Neural progenitor cell (in vitro differentiated cells): Measurements from ENCODE around the gene PPP6R3. TPM values are rescaled to one million over a fixed set of nuclear protein-coding genes. Genes with fewer than 3 reads are reported as not detected.

Source experiments
- DNase-seq: peaks from one replicate; pipeline ENCODE4 v3.0.0-alpha.2; 2016; ENCODE audit warnings: low spot score
- H2AFZ ChIP-seq: fragments of 200-600 bp; sonication (generic); replicated peaks from 2 replicates; pipeline ENCODE4 v1.6.1; 2016; ENCODE audit warnings: antibody characterized with exemption
- H3F3A ChIP-seq: fragments of 200-600 bp; sonication (generic); 2 replicates; pipeline ENCODE4 v1.6.1; 2016; ENCODE audit warnings: antibody characterized with exemption, low read depth
- H3K27ac ChIP-seq: fragments of 200-600 bp; sonication (generic); 2 replicates; pipeline ENCODE4 v1.5.1; 2016; ENCODE audit warnings: mild to moderate bottlenecking
- H3K27me3 ChIP-seq: fragments of 200-600 bp; sonication (generic); 2 replicates; pipeline ENCODE4 v1.6.1; 2016; ENCODE audit warnings: mild to moderate bottlenecking, moderate library complexity
- H3K36me3 ChIP-seq: fragments of 200-600 bp; sonication (generic); 2 replicates; pipeline ENCODE4 v1.5.1; 2016
- H3K4me1 ChIP-seq: fragments of 200-600 bp; sonication (generic); 2 replicates; pipeline ENCODE4 v1.6.1; 2016; ENCODE audit warnings: mixed run types
- H3K4me2 ChIP-seq: fragments of 200-600 bp; sonication (generic); 2 replicates; pipeline ENCODE4 v1.6.1; 2016
- H3K4me3 ChIP-seq: fragments of 200-600 bp; sonication (generic); 2 replicates; pipeline ENCODE4 v1.5.1; 2016
- H3K79me2 ChIP-seq: fragments of 200-600 bp; sonication (generic); 2 replicates; pipeline ENCODE4 v1.6.1; 2016; ENCODE audit warnings: low read depth
- H3K9ac ChIP-seq: fragments of 200-600 bp; sonication (generic); 2 replicates; pipeline ENCODE4 v1.6.1; 2016
- H3K9me3 ChIP-seq: fragments of 200-600 bp; sonication (generic); 2 replicates; pipeline ENCODE4 v1.5.1; 2016; ENCODE audit warnings: low read depth
- H4K20me1 ChIP-seq: fragments of 200-600 bp; sonication (generic); 2 replicates; pipeline ENCODE4 v1.6.1; 2016; ENCODE audit warnings: low read depth
- H3K27ac Mint-ChIP-seq: 3 replicates; pipeline ENCODE4 v1.8.0; 2021; ENCODE audit warnings: mixed read lengths
- H3K27me3 Mint-ChIP-seq: 2 replicates; pipeline ENCODE4 v1.8.0; 2022; ENCODE audit warnings: low read depth, mild to moderate bottlenecking, inconsistent platforms, moderate library complexity, mixed read lengths; ENCODE audit not compliant: insufficient read depth
- H3K36me3 Mint-ChIP-seq: 3 replicates; pipeline ENCODE4 v1.8.0; 2021; ENCODE audit warnings: mixed read lengths
- H3K4me1 Mint-ChIP-seq: 3 replicates; pipeline ENCODE4 v1.8.0; 2021; ENCODE audit warnings: mixed read lengths
- H3K4me3 Mint-ChIP-seq: 3 replicates; pipeline ENCODE4 v1.8.0; 2021; ENCODE audit warnings: mild to moderate bottlenecking, moderate library complexity, mixed read lengths
- H3K9me3 Mint-ChIP-seq: 3 replicates; pipeline ENCODE4 v1.8.0; 2020; ENCODE audit warnings: mixed read lengths
- EZH2 ChIP-seq: fragments of 200-600 bp; sonication (generic); IDR thresholded peaks from 2 replicates; pipeline ENCODE4 v1.6.1; 2017; ENCODE audit warnings: antibody characterized with exemption, mild to moderate bottlenecking, moderate library complexity
- EZH2phosphoT487 ChIP-seq: fragments of 200-600 bp; sonication (generic); IDR thresholded peaks from 2 replicates; pipeline ENCODE4 v1.6.1; 2017; ENCODE audit warnings: antibody characterized with exemption
- total RNA-seq: library from RNA; depleted of rRNA; stranded (reverse); fragments of >200 nt; gene quantifications from 2 replicates; pipeline ENCODE4 v1.2.3, GENCODE V29; 2015; ENCODE audit warnings: low replicate concordance
- TF ChIP-seq, protein P1 (sequence below): fragments of 200-600 bp; sonication (generic); IDR thresholded peaks from 2 replicates; pipeline ENCODE4 v1.5.1; 2017; ENCODE audit warnings: antibody characterized with exemption, mild to moderate bottlenecking

Gene PPP6R3
- total RNA-seq, 1 donor from 2014 or later = 197 TPM

DNA sequence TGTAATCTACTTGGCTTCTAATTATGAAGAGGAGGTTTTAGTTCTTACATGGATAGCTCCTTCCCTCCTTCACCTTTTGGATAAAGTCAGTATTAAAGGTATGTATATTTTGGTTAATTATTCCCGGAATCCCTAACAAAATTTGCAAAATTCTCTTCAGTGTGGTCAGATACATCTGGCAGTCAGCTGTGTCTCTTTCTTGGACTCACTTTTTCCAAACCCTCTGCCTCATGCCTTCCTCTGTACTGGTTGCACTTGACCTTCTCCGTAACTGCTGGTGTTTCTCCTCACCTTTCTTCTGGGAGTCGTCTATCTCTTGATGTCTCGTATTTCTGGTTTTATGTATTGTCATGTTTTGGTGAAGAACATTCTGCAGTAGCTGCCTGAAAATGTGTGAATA is 62.5 kb downstream of the PPP6R3 start:
- Mint-ChIP-seq H3K4me3 (no peak overlapping the region), H3K27ac (no peak overlapping the region), H3K9me3 (no peaks in the 10 kb centered on the region), H3K36me3 (peaks cover 41% of the 10 kb centered on the region), H3K27me3 (peaks cover 2% of the 10 kb centered on the region), H3K4me1 (no peaks in the 10 kb centered on the region)
- no peak overlapping the region for H2AFZ ChIP-seq
- H3F3A ChIP-seq = peaks cover 5% of the 10 kb centered on the region
- no peak overlapping the region for H3K4me3 ChIP-seq
- H3K27me3 ChIP-seq = no peaks in the 10 kb centered on the region
- H4K20me1 ChIP-seq = peaks cover 92% of the 10 kb centered on the region
- H3K9ac ChIP-seq = no peak overlapping the region
- H3K4me1 ChIP-seq = peaks cover 16% of the 10 kb centered on the region
- peaks cover 98% of the 10 kb centered on the region for H3K79me2 ChIP-seq
- TF ChIP-seq, protein P1, sequence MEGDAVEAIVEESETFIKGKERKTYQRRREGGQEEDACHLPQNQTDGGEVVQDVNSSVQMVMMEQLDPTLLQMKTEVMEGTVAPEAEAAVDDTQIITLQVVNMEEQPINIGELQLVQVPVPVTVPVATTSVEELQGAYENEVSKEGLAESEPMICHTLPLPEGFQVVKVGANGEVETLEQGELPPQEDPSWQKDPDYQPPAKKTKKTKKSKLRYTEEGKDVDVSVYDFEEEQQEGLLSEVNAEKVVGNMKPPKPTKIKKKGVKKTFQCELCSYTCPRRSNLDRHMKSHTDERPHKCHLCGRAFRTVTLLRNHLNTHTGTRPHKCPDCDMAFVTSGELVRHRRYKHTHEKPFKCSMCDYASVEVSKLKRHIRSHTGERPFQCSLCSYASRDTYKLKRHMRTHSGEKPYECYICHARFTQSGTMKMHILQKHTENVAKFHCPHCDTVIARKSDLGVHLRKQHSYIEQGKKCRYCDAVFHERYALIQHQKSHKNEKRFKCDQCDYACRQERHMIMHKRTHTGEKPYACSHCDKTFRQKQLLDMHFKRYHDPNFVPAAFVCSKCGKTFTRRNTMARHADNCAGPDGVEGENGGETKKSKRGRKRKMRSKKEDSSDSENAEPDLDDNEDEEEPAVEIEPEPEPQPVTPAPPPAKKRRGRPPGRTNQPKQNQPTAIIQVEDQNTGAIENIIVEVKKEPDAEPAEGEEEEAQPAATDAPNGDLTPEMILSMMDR = no peak
- no peak for TF ChIP-seq EZH2phosphoT487
- no peak for TF ChIP-seq EZH2
- no peaks in the 10 kb centered on the region for H3K9me3 ChIP-seq
- peaks cover 27% of the 10 kb centered on the region for H3K36me3 ChIP-seq
- H3K4me2 ChIP-seq = no peak overlapping the region
- DNase-seq = no peak
- no peak overlapping the region for H3K27ac ChIP-seq

DNA sequence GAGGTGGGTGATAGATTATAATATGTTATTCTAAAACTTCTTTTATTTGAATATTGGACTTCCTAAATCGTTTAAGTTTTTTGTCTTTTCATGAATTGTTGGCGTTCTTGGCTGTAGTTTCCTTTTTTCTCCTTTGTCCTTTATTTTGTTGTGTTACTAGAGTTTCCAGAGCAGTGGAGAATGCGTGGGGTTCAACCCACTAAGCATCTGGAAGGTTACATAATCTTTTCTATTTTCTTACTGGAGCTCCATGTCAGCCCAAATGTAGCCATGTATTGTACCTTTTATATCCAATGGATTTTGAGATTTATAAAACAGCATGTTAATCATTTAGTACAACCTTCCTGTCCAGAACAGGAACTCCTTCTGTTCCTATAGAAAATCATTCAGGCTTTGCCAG is 63.2 kb downstream of the PPP6R3 start:
- DNase-seq = no peak
- Mint-ChIP-seq H3K9me3 (no peaks in the 10 kb centered on the region), H3K4me3 (no peak overlapping the region), H3K27ac (no peak overlapping the region), H3K4me1 (no peaks in the 10 kb centered on the region), H3K36me3 (peaks cover 39% of the 10 kb centered on the region), H3K27me3 (peaks cover 2% of the 10 kb centered on the region)
- TF ChIP-seq, protein P1 = no peak
- TF ChIP-seq EZH2 = no peak
- TF ChIP-seq EZH2phosphoT487 = no peak
- Histone ChIP-seq H2AFZ (no peak overlapping the region), H3K27me3 (no peaks in the 10 kb centered on the region), H3K27ac (peak overlapping the region; percentile 36), H3K4me3 (no peak overlapping the region), H3K9me3 (no peaks in the 10 kb centered on the region), H4K20me1 (peaks cover 92% of the 10 kb centered on the region), H3K79me2 (peaks cover 98% of the 10 kb centered on the region), H3F3A (peaks cover 5% of the 10 kb centered on the region), H3K36me3 (peaks cover 27% of the 10 kb centered on the region), H3K4me1 (peaks cover 17% of the 10 kb centered on the region), H3K4me2 (no peak overlapping the region), H3K9ac (no peak overlapping the region)

DNA sequence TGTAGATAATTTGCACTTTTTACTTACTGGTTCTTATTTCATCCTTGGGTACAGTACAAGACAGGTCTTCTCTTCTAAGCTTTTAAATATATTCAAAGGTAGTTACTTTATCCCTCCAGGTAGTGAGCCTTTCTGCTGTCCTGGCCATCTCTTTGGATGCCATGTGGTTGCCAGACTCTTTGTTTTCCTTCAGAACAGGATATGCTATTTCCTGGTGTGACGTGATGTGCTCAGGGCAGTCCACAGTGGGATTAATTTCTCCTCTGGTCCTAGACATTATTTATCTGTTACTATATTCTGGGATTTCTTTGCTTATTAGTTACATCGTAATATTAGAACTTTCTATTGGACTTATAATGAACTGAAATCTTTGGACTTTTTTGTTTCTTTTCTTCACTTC is 63.7 kb downstream of the PPP6R3 start:
- Mint-ChIP-seq H3K27me3 (peaks cover 2% of the 10 kb centered on the region), H3K36me3 (peaks cover 37% of the 10 kb centered on the region), H3K4me3 (no peak overlapping the region), H3K27ac (no peak overlapping the region), H3K9me3 (no peaks in the 10 kb centered on the region), H3K4me1 (no peaks in the 10 kb centered on the region)
- no peak for DNase-seq
- H3F3A ChIP-seq = peaks cover 5% of the 10 kb centered on the region
- H3K4me1 ChIP-seq = peaks cover 17% of the 10 kb centered on the region
- peaks cover 98% of the 10 kb centered on the region for H3K79me2 ChIP-seq
- H2AFZ ChIP-seq = no peak overlapping the region
- H4K20me1 ChIP-seq = peaks cover 93% of the 10 kb centered on the region
- TF ChIP-seq, protein P1 = no peak
- TF ChIP-seq EZH2 = no peak
- TF ChIP-seq EZH2phosphoT487 = no peak
- H3K4me2 ChIP-seq = no peak overlapping the region
- no peak overlapping the region for H3K4me3 ChIP-seq
- H3K9me3 ChIP-seq = no peaks in the 10 kb centered on the region
- H3K27ac ChIP-seq = peak overlapping the region; percentile 36
- no peak overlapping the region for H3K9ac ChIP-seq
- H3K36me3 ChIP-seq = peaks cover 26% of the 10 kb centered on the region
- H3K27me3 ChIP-seq = no peaks in the 10 kb centered on the region
